Endodermal cell (in vitro differentiated cells): ENCODE measurements around the gene CAP2. TPM values are rescaled to one million over a fixed set of nuclear protein-coding genes. Genes with fewer than 3 reads are reported as not detected.
"Not testable (repeated sequence)": the region's sequence is repeated elsewhere in the genome, so short reads cannot be mapped to it uniquely, and the experiment has no call there.

Experiments used
- DNase-seq: peaks from one replicate; pipeline ENCODE4 v3.0.0-alpha.2; 2017
- H3K27ac ChIP-seq: 2 replicates; pipeline ENCODE4 v1.5.1; 2013; ENCODE audit warnings: mild to moderate bottlenecking, low read depth, low read length, moderate library complexity
- H3K27me3 ChIP-seq: 2 replicates; pipeline ENCODE4 v1.6.1; 2013; ENCODE audit warnings: mild to moderate bottlenecking, low read length, moderate library complexity; ENCODE audit not compliant: insufficient read depth, control insufficient read depth, poor library complexity, severe bottlenecking
- H3K36me3 ChIP-seq: 2 replicates; pipeline ENCODE4 v1.7.0; 2013; ENCODE audit warnings: mild to moderate bottlenecking, low read length, moderate library complexity; ENCODE audit not compliant: control insufficient read depth, insufficient read depth
- H3K4me1 ChIP-seq: one replicate; pipeline ENCODE4 v1.7.0; 2013; ENCODE audit warnings: low read length; ENCODE audit not compliant: control insufficient read depth, insufficient read depth
- H3K4me3 ChIP-seq: 2 replicates; pipeline ENCODE4 v1.5.1; 2013; ENCODE audit warnings: mild to moderate bottlenecking, low read length, moderate library complexity
- H3K9ac ChIP-seq: 2 replicates; pipeline ENCODE4 v1.6.1; 2013; ENCODE audit warnings: mild to moderate bottlenecking, low read length, moderate library complexity; ENCODE audit not compliant: poor library complexity, severe bottlenecking; ENCODE audit errors: extremely low read depth
- H3K9me3 ChIP-seq: 2 replicates; pipeline ENCODE4 v1.6.1; 2013; ENCODE audit warnings: mild to moderate bottlenecking, low read length, moderate library complexity; ENCODE audit not compliant: control insufficient read depth
- H3K27ac Mint-ChIP-seq: 2 replicates; pipeline ENCODE4 v1.8.0; 2020; ENCODE audit warnings: mixed read lengths
- H3K27me3 Mint-ChIP-seq: 2 replicates; pipeline ENCODE4 v1.8.0; 2021; ENCODE audit warnings: mild to moderate bottlenecking, mixed read lengths; ENCODE audit not compliant: insufficient read depth
- H3K36me3 Mint-ChIP-seq: 2 replicates; pipeline ENCODE4 v1.8.0; 2020; ENCODE audit warnings: low read depth, mixed read lengths
- H3K4me1 Mint-ChIP-seq: 2 replicates; pipeline ENCODE4 v1.8.0; 2020; ENCODE audit warnings: mixed read lengths
- H3K4me3 Mint-ChIP-seq: 2 replicates; pipeline ENCODE4 v1.8.0; 2020; ENCODE audit warnings: mild to moderate bottlenecking, moderate library complexity, mixed read lengths
- H3K9me3 Mint-ChIP-seq: 2 replicates; pipeline ENCODE4 v1.8.0; 2020; ENCODE audit warnings: mild to moderate bottlenecking, mixed read lengths
- CTCF ChIP-seq: fragments of 200-600 bp; sonication (generic); conservative IDR thresholded peaks from 2 replicates; pipeline ENCODE4 v1.5.0; 2021; ENCODE audit warnings: antibody characterized with exemption, mild to moderate bottlenecking
- WGBS, 2 experiments: methylation state at CpG; one replicate each; pipeline versions ENCODE4 v1.1.5 to v1.1.7; 2013; ENCODE audit warnings: missing lambda C conversion rate in 2 of 2, mixed read lengths in 1 of 2; ENCODE audit not compliant: insufficient coverage in 1 of 2, insufficient read length in 1 of 2; 5-methylcytosine and 5-hydroxymethylcytosine counted together
- total RNA-seq, 2 donors: library from RNA; stranded (reverse); fragmentation: NEBNext Ultra II Directional in 1 of 2; extraction: Animal tissue kit (Norgen Biotek cat#: 25700) in 1 of 2; gene quantifications; 2 replicates in 1 of 2; 3 replicates in 1 of 2; pipeline ENCODE4 v1.2.1, GENCODE V29; 2021

Gene CAP2
- total RNA-seq, 2 donors from 2014 or later: 29.8 to 35.9 TPM

GRCh38 chr6:17408081-17408480 lies 14.7 kb downstream of the CAP2 start:
- Mint-ChIP-seq H3K36me3 (peaks cover 27% of the 10 kb centered on the region), H3K9me3 (peaks cover 17% of the 10 kb centered on the region), H3K4me3 (no peak overlapping the region), H3K27me3 (no peaks in the 10 kb centered on the region), H3K27ac (no peak overlapping the region), H3K4me1 (peaks cover 13% of the 10 kb centered on the region)
- H3K27me3 ChIP-seq: no peaks in the 10 kb centered on the region
- no peaks in the 10 kb centered on the region for H3K4me1 ChIP-seq
- WGBS, 2 experiments: 93 to 96% methylated on average over 3 to 4 of the region's 4 CpGs
- H3K27ac ChIP-seq: no peak overlapping the region
- H3K36me3 ChIP-seq: peaks cover 35% of the 10 kb centered on the region
- H3K9me3 ChIP-seq: peaks cover 20% of the 10 kb centered on the region
- H3K4me3 ChIP-seq: no peak overlapping the region
- H3K9ac ChIP-seq: no peak overlapping the region
- no peak for TF ChIP-seq CTCF
- DNase-seq: no peak

- no peak overlapping the region for H3K4me3 ChIP-seq
- no peaks in the 10 kb centered on the region for H3K4me1 ChIP-seq
- Mint-ChIP-seq H3K27me3 (no peaks in the 10 kb centered on the region), H3K4me1 (peaks cover 20% of the 10 kb centered on the region), H3K27ac (no peak overlapping the region), H3K9me3 (peaks cover 25% of the 10 kb centered on the region), H3K4me3 (no peak overlapping the region), H3K36me3 (peaks cover 31% of the 10 kb centered on the region)
- H3K9ac ChIP-seq: no peak overlapping the region
- no peak for DNase-seq
- H3K27ac ChIP-seq: no peak overlapping the region
- H3K27me3 ChIP-seq: no peaks in the 10 kb centered on the region
- H3K9me3 ChIP-seq: peaks cover 27% of the 10 kb centered on the region
- TF ChIP-seq CTCF: peak; percentile 20
- WGBS, 2 experiments: 95 to 100% methylated on average over 1 to 4 of the region's 4 CpGs
- peaks cover 27% of the 10 kb centered on the region for H3K36me3 ChIP-seq
Observed at GRCh38 chr6:17410281-17410680, 16.9 kb downstream of the CAP2 start.

GRCh38 chr6:17413313-17413750 lies 19.9 kb downstream of the CAP2 start:
- no peak for TF ChIP-seq CTCF
- no peak for DNase-seq
- peaks cover 22% of the 10 kb centered on the region for H3K36me3 ChIP-seq
- H3K9me3 ChIP-seq: peaks cover 27% of the 10 kb centered on the region
- H3K4me1 ChIP-seq: peaks cover 16% of the 10 kb centered on the region
- no peak overlapping the region for H3K27ac Mint-ChIP-seq
- H3K9me3 Mint-ChIP-seq: peaks cover 25% of the 10 kb centered on the region
- peaks cover 41% of the 10 kb centered on the region for H3K4me1 Mint-ChIP-seq
- H3K27ac ChIP-seq: no peak overlapping the region
- H3K27me3 ChIP-seq: no peaks in the 10 kb centered on the region
- H3K4me3 Mint-ChIP-seq: no peak overlapping the region
- H3K4me3 ChIP-seq: no peak overlapping the region
- no peak overlapping the region for H3K9ac ChIP-seq
- H3K27me3 Mint-ChIP-seq: no peaks in the 10 kb centered on the region
- WGBS, 2 experiments: 82 to 92% methylated on average over 1 to 5 of the region's 5 CpGs
- peaks cover 28% of the 10 kb centered on the region for H3K36me3 Mint-ChIP-seq

GRCh38 chr6:17414395-17414794 lies 21.0 kb downstream of the CAP2 start:
- peaks cover 26% of the 10 kb centered on the region for H3K4me1 ChIP-seq
- H3K4me3 Mint-ChIP-seq, H3K27me3 ChIP-seq, DNase-seq, H3K27ac ChIP-seq, H3K9ac ChIP-seq, H3K27ac Mint-ChIP-seq, H3K27me3 Mint-ChIP-seq, H3K4me3 ChIP-seq: not testable (repeated sequence)
- Mint-ChIP-seq H3K36me3 (peaks cover 25% of the 10 kb centered on the region), H3K9me3 (peaks cover 25% of the 10 kb centered on the region), H3K4me1 (peaks cover 51% of the 10 kb centered on the region)
- H3K36me3 ChIP-seq: peaks cover 24% of the 10 kb centered on the region
- H3K9me3 ChIP-seq: peaks cover 25% of the 10 kb centered on the region
- no CpG with 5 or more reads among the region's 1 CpG for WGBS, 2 experiments
